ENCODE data around the gene MRPS10. TPM values are rescaled to one million over a fixed set of nuclear protein-coding genes. Genes with fewer than 3 reads are reported as not detected.
"Not testable (repeated sequence)": the region's sequence is repeated elsewhere in the genome, so short reads cannot be mapped to it uniquely, and the experiment has no call there.

MRPS10 gene
- total RNA-seq, 1 donor from 2014 or later = 39.6 TPM

- Mint-ChIP-seq H3K4me3 (ENCODE audit: low read depth) (no peak overlapping the region), H3K27me3 (ENCODE audit: low read depth) (no peaks in the 10 kb centered on the region), H3K27ac (no peak overlapping the region), H3K4me1 (ENCODE audit: low read depth) (peaks cover 19% of the 10 kb centered on the region), H3K9me3 (no peaks in the 10 kb centered on the region), H3K36me3 (ENCODE audit: low read depth) (peaks cover 12% of the 10 kb centered on the region)
- intact Hi-C loops (cut with micrococcal nuclease) = no loop called here
- no peak for DNase-seq (ENCODE audit: low spot score)
Observed at GRCh38 chr6:42220807-42221206, 3.1 kb upstream of the MRPS10 start.

DNA sequence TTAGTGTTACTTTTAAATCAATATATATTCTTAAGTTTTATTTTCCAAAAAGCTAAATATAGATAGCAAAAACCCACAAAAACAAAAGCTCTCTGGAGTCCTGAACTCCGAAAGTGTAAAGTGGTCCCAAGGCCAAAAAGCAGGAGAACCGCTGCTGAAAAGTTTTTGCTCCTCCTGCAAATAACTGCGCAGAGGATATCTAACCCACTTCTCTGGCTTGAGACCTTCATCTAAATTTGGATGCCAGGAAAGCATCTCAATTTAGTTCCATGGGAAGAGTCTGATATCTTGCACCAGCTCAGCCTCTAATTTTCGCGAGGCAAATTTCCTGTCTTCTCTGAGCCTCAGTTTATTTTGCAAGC lies 523 bp downstream of the MRPS10 start:
- Mint-ChIP-seq H3K4me3 (ENCODE audit: low read depth) (peak overlapping the region; percentile 95), H3K27me3 (ENCODE audit: low read depth) (no peaks in the 10 kb centered on the region), H3K9me3 (no peaks in the 10 kb centered on the region), H3K36me3 (ENCODE audit: low read depth) (peaks cover 28% of the 10 kb centered on the region), H3K4me1 (ENCODE audit: low read depth) (peaks cover 20% of the 10 kb centered on the region), H3K27ac (peak overlapping the region; percentile 91)
- no peak for DNase-seq (ENCODE audit: low spot score)
- intact Hi-C loops (cut with micrococcal nuclease) = loop anchor here (1.0 to 2.0 kb wide), 3 partner anchors 167 to 430 kb away; partner anchors contain the start of genes TAF8 and TOMM6

DNA sequence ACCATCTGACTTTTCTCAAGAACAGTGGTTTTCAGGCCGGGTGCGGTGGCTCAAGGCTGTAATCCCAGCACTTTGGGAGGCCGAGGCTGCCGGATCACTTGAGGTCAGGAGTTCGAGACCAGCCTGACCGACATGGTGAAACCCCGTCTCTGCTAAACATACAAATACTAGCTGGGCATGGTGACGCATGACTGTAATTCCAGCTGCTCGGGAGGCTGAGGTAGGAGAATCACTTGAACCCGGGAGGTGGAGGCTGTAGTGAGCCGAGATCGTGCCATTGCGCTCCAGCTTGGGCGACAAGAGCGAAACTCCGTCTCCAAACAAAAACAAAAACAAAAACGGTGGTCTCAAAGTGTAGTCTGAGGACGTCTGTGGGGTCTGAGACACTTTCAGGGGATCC lies 1.2 kb downstream of the MRPS10 start:
- H3K27ac Mint-ChIP-seq; H3K27me3 Mint-ChIP-seq (ENCODE audit: low read depth); DNase-seq (ENCODE audit: low spot score); H3K9me3 Mint-ChIP-seq: not testable (repeated sequence)
- Mint-ChIP-seq H3K4me3 (ENCODE audit: low read depth) (peak overlapping the region; percentile 78), H3K36me3 (ENCODE audit: low read depth) (peaks cover 32% of the 10 kb centered on the region), H3K4me1 (ENCODE audit: low read depth) (peaks cover 20% of the 10 kb centered on the region)
- intact Hi-C loops (cut with micrococcal nuclease) = loop anchor here (2.0 kb wide), 1 partner anchor 330 kb away; no protein-coding TSS in a partner anchor

DNA sequence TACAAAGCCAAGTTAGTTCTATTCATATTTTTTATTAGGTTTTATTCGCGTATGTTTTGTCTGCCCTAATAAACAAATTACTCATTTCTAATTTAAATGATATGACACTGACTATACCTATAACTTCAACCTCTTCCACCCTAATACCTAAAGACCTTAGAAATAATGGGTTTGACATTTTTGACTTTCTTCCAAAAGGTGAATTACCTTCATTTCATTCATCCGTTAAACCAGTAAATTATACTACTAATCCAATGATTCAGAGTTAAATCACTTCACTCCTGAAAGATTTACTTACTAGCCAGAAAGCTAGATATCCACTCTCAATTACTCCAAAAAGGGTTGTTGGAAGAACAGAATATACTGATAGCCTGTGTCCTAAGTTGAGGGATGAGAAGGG lies 5.2 kb downstream of the MRPS10 start:
- Mint-ChIP-seq H3K27me3 (ENCODE audit: low read depth) (no peaks in the 10 kb centered on the region), H3K9me3 (no peaks in the 10 kb centered on the region), H3K4me1 (ENCODE audit: low read depth) (peaks cover 16% of the 10 kb centered on the region), H3K4me3 (ENCODE audit: low read depth) (no peak overlapping the region), H3K27ac (no peak overlapping the region), H3K36me3 (ENCODE audit: low read depth) (peaks cover 66% of the 10 kb centered on the region)
- intact Hi-C loops (cut with micrococcal nuclease) = no loop called here
- DNase-seq (ENCODE audit: low spot score) = no peak

DNA sequence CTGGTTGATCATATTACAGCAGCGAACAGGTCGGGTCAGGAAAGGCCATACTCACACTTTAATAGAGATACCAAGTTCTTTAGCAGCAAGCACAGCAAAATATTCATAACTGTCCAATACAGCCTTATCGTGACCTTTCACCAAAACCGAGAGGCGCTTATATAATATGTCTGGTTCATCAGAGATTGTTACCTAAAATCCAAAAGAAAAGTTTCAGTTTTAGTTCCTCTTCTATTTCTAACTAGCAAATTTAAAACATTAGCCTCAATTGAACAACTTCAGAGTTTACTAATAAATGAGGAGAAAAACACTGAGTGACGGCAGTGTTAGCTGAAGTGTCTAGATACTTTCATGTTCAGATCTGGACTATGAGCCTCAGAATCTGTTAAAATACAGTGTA lies 5.9 kb downstream of the MRPS10 start:
- Mint-ChIP-seq H3K27me3 (ENCODE audit: low read depth) (no peaks in the 10 kb centered on the region), H3K27ac (no peak overlapping the region), H3K4me1 (ENCODE audit: low read depth) (peaks cover 15% of the 10 kb centered on the region), H3K36me3 (ENCODE audit: low read depth) (peaks cover 65% of the 10 kb centered on the region), H3K9me3 (no peaks in the 10 kb centered on the region), H3K4me3 (ENCODE audit: low read depth) (no peak overlapping the region)
- intact Hi-C loops (cut with micrococcal nuclease) = no loop called here
- DNase-seq (ENCODE audit: low spot score) = no peak

DNA sequence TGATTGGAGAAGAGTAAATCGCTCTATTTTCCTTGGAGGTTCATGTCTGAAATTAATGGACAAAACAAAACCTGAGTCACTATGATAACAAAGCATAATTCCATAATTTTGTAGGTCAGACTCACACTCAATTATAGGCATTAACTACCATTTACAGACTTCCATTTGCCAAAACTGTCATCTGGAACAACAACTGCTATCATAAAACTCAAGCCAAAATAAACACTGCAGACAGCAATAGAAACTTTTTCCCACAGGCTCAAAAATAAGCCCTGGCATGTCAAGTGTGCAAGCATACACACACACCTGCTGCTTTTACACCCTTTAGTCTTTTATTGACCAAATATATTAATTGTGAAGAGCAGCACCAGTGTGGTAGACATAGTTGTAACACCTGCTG lies 7.1 kb downstream of the MRPS10 start:
- peaks cover 68% of the 10 kb centered on the region for H3K36me3 Mint-ChIP-seq (ENCODE audit: low read depth)

DNA sequence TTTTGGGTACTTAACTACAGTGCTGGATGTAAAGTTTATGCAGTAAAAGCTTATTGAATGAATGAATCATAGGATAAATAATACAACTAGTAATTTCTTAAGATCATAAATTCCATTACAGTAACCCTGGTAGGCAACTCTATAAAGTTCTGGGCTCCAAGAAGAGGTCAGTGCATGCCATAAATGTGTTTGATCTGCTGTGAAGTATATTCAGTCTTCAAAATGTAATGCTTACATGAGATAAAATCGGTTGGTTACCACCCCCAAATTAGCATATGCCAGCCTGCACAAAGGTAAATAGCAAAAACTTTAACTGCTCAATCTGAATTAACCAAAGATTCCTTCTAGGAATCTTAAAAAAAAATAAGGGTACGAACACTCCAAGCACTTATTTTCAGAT lies 10.1 kb downstream of the MRPS10 start:
- H3K27me3 Mint-ChIP-seq (ENCODE audit: low read depth); DNase-seq (ENCODE audit: low spot score); H3K4me1 Mint-ChIP-seq (ENCODE audit: low read depth); intact Hi-C loops (cut with micrococcal nuclease); H3K27ac Mint-ChIP-seq; H3K9me3 Mint-ChIP-seq; H3K4me3 Mint-ChIP-seq (ENCODE audit: low read depth): not testable (repeated sequence)
- H3K36me3 Mint-ChIP-seq (ENCODE audit: low read depth) = peaks cover 60% of the 10 kb centered on the region

More for the DNA sequence above, 7.1 kb downstream of the MRPS10 start:
- intact Hi-C loops (cut with micrococcal nuclease) = no loop called here
- Mint-ChIP-seq H3K4me3 (ENCODE audit: low read depth) (no peak overlapping the region), H3K27me3 (ENCODE audit: low read depth) (no peaks in the 10 kb centered on the region), H3K27ac (no peak overlapping the region), H3K9me3 (no peaks in the 10 kb centered on the region), H3K4me1 (ENCODE audit: low read depth) (peaks cover 8% of the 10 kb centered on the region)
- no peak for DNase-seq (ENCODE audit: low spot score)

DNA sequence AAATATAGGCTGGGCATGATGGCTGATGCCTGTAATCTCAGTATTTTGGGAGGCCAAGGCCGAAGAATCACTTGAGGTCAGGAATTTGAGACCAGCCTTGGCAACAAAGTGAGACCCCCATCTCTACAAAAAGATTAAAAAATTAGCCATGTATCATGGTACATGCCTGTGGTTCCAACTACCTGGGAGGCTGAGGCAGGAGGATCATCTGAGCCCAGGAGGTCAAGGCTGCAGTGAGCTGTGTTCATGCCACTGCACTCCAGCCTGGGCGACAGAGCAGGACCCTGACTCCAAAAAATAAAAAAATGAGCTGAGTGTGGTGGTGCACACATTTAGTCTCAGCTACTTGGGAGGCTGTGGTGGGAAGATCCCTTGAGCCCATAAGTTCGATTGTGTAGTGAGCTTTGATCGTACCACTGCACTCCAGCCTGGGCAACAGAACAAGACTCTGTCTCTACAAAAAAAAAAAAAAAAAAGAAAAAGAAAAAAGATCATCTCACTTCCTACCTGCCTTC lies 12.8 kb downstream of the MRPS10 start:
- no peak for DNase-seq (ENCODE audit: low spot score)
- intact Hi-C loops (cut with micrococcal nuclease) = no loop called here
- no peak overlapping the region for H3K27ac Mint-ChIP-seq
- H3K27me3 Mint-ChIP-seq (ENCODE audit: low read depth) = no peaks in the 10 kb centered on the region
- no peaks in the 10 kb centered on the region for H3K4me1 Mint-ChIP-seq (ENCODE audit: low read depth)
- H3K9me3 Mint-ChIP-seq = no peaks in the 10 kb centered on the region
- H3K36me3 Mint-ChIP-seq (ENCODE audit: low read depth) = peaks cover 52% of the 10 kb centered on the region
- no peak overlapping the region for H3K4me3 Mint-ChIP-seq (ENCODE audit: low read depth)

DNA sequence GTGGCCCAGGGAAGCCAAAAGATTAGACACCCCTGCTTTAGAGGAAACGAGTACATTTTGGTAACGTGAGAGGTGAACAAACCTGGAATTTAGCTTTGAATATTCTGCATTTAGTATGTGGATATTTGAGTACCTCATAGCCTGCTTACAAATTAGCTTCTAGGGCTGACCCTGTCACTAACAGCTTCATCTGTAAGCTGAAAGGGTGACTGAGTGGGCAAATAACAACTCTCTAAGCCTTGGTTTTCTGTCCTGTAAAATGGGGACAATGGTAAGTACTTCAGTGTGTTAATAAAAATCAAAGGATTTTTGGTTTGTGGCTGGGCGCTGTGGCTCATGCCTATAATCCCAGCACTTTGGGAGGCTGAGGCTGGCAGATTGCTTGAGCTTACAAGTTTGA lies 14.5 kb downstream of the MRPS10 start:
- Mint-ChIP-seq H3K36me3 (ENCODE audit: low read depth) (peaks cover 36% of the 10 kb centered on the region), H3K9me3 (no peaks in the 10 kb centered on the region), H3K27me3 (ENCODE audit: low read depth) (no peaks in the 10 kb centered on the region), H3K4me1 (ENCODE audit: low read depth) (no peaks in the 10 kb centered on the region), H3K4me3 (ENCODE audit: low read depth) (no peak overlapping the region), H3K27ac (no peak overlapping the region)
- intact Hi-C loops (cut with micrococcal nuclease) = no loop called here
- DNase-seq (ENCODE audit: low spot score) = no peak

DNA sequence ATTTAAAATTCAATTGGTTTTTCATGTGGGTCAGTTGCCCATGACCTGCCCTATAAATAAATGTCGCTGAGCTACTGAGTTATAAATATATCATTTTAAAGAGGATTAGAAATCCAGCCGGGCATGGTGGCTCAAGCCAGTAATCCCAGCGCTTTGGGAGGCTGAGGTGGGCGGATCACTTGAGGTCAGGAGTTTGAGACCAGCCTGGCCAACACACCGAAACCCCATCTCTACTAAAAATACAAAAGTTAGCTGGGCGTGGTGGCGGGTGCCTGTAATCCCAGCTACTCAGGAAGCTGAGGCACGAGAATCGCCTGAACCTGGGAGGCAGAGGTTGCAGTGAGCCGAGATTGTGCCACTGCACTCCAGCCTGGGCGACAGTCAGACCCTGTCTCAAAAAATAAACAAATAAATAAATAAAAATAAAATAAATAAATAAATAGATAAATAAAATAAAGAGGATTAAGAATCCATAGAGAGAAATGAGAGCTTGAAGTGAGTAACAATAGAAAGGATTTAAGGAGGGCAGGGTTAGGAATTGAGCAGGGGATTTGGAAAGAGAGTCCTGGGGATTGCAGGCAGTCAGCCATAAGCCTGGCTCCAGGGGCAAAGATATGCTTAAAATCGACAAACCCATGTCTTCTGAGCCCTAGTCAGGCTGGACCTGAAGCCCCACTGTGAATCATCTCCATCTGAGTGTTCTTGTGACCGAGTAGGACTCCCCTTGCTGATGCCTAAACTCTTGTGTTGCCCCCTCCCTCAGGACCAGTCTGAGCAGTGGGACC lies 15.3 kb downstream of the MRPS10 start:
- DNase-seq (ENCODE audit: low spot score); H3K4me1 Mint-ChIP-seq (ENCODE audit: low read depth); H3K27ac Mint-ChIP-seq; intact Hi-C loops (cut with micrococcal nuclease); H3K4me3 Mint-ChIP-seq (ENCODE audit: low read depth); H3K27me3 Mint-ChIP-seq (ENCODE audit: low read depth); H3K9me3 Mint-ChIP-seq: not testable (repeated sequence)
- H3K36me3 Mint-ChIP-seq (ENCODE audit: low read depth) = peaks cover 30% of the 10 kb centered on the region

- Mint-ChIP-seq H3K4me3 (ENCODE audit: low read depth) (no peak overlapping the region), H3K27me3 (ENCODE audit: low read depth) (no peaks in the 10 kb centered on the region), H3K27ac (no peak overlapping the region), H3K36me3 (ENCODE audit: low read depth) (peaks cover 26% of the 10 kb centered on the region), H3K4me1 (ENCODE audit: low read depth) (no peaks in the 10 kb centered on the region), H3K9me3 (no peaks in the 10 kb centered on the region)
- intact Hi-C loops (cut with micrococcal nuclease) = no loop called here
- no peak for DNase-seq (ENCODE audit: low spot score)
Observed at GRCh38 chr6:42201382-42201781, 16.3 kb downstream of the MRPS10 start.

GRCh38 chr6:42200035-42200434 lies 17.6 kb downstream of the MRPS10 start:
- no peak for DNase-seq (ENCODE audit: low spot score)
- Mint-ChIP-seq H3K36me3 (ENCODE audit: low read depth) (peaks cover 19% of the 10 kb centered on the region), H3K27ac (no peak overlapping the region), H3K4me1 (ENCODE audit: low read depth) (no peaks in the 10 kb centered on the region), H3K4me3 (ENCODE audit: low read depth) (no peak overlapping the region), H3K27me3 (ENCODE audit: low read depth) (no peaks in the 10 kb centered on the region), H3K9me3 (no peaks in the 10 kb centered on the region)
- intact Hi-C loops (cut with micrococcal nuclease) = no loop called here

GRCh38 chr6:42199106-42199981 lies 18.3 kb downstream of the MRPS10 start:
- intact Hi-C loops (cut with micrococcal nuclease) = no loop called here
- Mint-ChIP-seq H3K36me3 (ENCODE audit: low read depth) (peaks cover 17% of the 10 kb centered on the region), H3K9me3 (no peaks in the 10 kb centered on the region), H3K4me1 (ENCODE audit: low read depth) (no peaks in the 10 kb centered on the region), H3K4me3 (ENCODE audit: low read depth) (no peak overlapping the region), H3K27ac (no peak overlapping the region), H3K27me3 (ENCODE audit: low read depth) (no peaks in the 10 kb centered on the region)
- no peak for DNase-seq (ENCODE audit: low spot score)

Data from activated T-helper 2 cell treated with anti-CD3 and anti-CD28 coated beads, Interferon-gamma antibody, Interleukin-2, Interleukin-4, amounts not matched to agents 10 μg/mL and 5 μg/mL and 100 μg/mL, durations not matched to agents 14 hours and 24 hours and 36 hours (primary cell).